Activated CD4-positive, alpha-beta T cell treated with anti-CD3 and anti-CD28 coated beads, Interleukin-2, amount 50 U/mL, for 24 hours (primary cell): ENCODE measurements around the gene OR2T35.
"Not testable (repeated sequence)": the region's sequence is repeated elsewhere in the genome, so short reads cannot be mapped to it uniquely, and the experiment has no call there.

Experiments used
- DNase-seq, 2 donors: peaks; one replicate each; pipeline ENCODE4 v3.0.0-alpha.2; 2020; ENCODE audit warnings: low read depth in 1 of 2, low spot score in 1 of 2

The OR2T35 gene

GRCh38 chr1:248645178-248645577 is at the start of gene OR2T35:
TSS of gene OR2T35 (minus strand) at chr1:248645278. CDS start at chr1:248639258, 6,020 bp downstream.
- DNase-seq = not testable (repeated sequence)

GRCh38 chr1:248691567-248692155 is 46.6 kb upstream of the OR2T35 start:
- DNase-seq = no peak

GRCh38 chr1:248688527-248689298 is 43.6 kb upstream of the OR2T35 start:
- DNase-seq = no peak

- DNase-seq = peak in 1 of 2 donors; percentile 2
Observed at GRCh38 chr1:248686815-248687214, 41.7 kb upstream of the OR2T35 start.

- DNase-seq = no peak
Observed at GRCh38 chr1:248681651-248682050, 36.6 kb upstream of the OR2T35 start.

GRCh38 chr1:248670003-248670402 is 24.9 kb upstream of the OR2T35 start:
- no peak for DNase-seq

GRCh38 chr1:248663453-248664328 is 18.6 kb upstream of the OR2T35 start:
- not testable (repeated sequence) for DNase-seq

- not testable (repeated sequence) for DNase-seq
Observed at GRCh38 chr1:248656797-248657196, 11.7 kb upstream of the OR2T35 start.

GRCh38 chr1:248655354-248655753 is 10.3 kb upstream of the OR2T35 start, which contains the start of gene OR2T27:
TSS of gene OR2T27 (minus strand) at chr1:248655528. CDS start at chr1:248650884, 4,644 bp downstream.
- DNase-seq = not testable (repeated sequence)

- DNase-seq = not testable (repeated sequence)
Observed at GRCh38 chr1:248648770-248649536, 3.9 kb upstream of the OR2T35 start.

GRCh38 chr1:248642971-248643651 is 2.0 kb downstream of the OR2T35 start:
- DNase-seq = not testable (repeated sequence)

GRCh38 chr1:248641583-248641982 is 3.5 kb downstream of the OR2T35 start:
- DNase-seq = not testable (repeated sequence)

- not testable (repeated sequence) for DNase-seq
Observed at GRCh38 chr1:248640906-248641305, 4.2 kb downstream of the OR2T35 start.

- DNase-seq = not testable (repeated sequence)
Observed at GRCh38 chr1:248639652-248640051, 5.4 kb downstream of the OR2T35 start.

GRCh38 chr1:248636612-248637011 is 8.5 kb downstream of the OR2T35 start:
- DNase-seq = not testable (repeated sequence)

GRCh38 chr1:248634991-248635390 is 10.1 kb downstream of the OR2T35 start, which contains the start of gene OR2T11:
TSS of gene OR2T11 (minus strand) at chr1:248635091. CDS start at chr1:248627128, 7,963 bp downstream.
- not testable (repeated sequence) for DNase-seq

- no peak for DNase-seq
Observed at GRCh38 chr1:248631354-248632008, 13.6 kb downstream of the OR2T35 start.

- no peak for DNase-seq
Observed at GRCh38 chr1:248630551-248630950, 14.5 kb downstream of the OR2T35 start.
